ENCODE measurements around the gene OR10D3.
"Not testable (repeated sequence)": the region's sequence is repeated elsewhere in the genome, so short reads cannot be mapped to it uniquely, and the experiment has no call there.

OR10D3 gene, protein sequence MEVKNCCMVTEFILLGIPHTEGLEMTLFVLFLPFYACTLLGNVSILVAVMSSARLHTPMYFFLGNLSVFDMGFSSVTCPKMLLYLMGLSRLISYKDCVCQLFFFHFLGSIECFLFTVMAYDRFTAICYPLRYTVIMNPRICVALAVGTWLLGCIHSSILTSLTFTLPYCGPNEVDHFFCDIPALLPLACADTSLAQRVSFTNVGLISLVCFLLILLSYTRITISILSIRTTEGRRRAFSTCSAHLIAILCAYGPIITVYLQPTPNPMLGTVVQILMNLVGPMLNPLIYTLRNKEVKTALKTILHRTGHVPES

DNA sequence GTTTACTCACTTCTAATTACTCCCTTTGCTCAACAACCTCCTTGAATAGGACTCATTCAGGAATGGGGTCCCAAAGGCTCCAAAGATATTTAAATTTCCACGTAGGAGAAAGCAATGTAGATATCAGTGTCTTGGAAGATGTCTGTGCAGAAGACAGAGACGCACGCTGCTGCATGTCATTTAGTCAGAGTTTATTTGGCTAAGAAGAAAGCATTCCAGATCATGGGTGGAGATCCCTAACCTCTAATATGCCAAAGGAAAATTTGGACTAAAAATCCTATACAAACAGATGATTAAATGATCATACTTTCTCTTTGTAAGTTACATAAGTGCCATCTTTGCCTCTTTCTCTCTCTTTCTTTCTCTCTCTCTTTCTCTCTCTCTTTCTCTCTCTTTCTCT, at the start of gene OR10D3:
Gene OR10D3 (plus strand): TSS at position 278 of the 400 bp plus-strand sequence. CDS start 1,925 bp downstream, outside the sequence.
- no peak for FAIRE-seq
- no peak for DNase-seq (ENCODE audit: insufficient read length, low spot score)

DNA sequence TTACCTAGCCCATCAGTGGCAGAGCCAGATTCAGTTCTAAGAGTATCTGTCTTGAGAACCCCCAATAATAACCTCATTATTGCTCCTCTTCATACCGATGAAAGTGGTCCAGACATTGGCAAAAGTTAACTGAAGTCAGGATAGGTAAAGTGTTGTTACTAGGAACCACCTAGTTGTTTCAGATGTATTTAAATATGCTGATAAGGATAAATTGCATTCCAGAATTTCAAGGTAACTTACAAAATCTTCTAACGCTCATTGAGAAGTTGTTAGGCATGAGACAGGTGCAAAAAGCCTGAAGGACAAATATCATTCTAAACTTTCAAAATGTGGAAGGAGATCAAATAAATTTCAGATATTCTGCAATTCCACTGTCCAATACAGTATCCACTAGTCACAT, 40.1 kb upstream of the OR10D3 start:
- DNase-seq (ENCODE audit: insufficient read length, low spot score) (no peak), FAIRE-seq (no peak)

DNA sequence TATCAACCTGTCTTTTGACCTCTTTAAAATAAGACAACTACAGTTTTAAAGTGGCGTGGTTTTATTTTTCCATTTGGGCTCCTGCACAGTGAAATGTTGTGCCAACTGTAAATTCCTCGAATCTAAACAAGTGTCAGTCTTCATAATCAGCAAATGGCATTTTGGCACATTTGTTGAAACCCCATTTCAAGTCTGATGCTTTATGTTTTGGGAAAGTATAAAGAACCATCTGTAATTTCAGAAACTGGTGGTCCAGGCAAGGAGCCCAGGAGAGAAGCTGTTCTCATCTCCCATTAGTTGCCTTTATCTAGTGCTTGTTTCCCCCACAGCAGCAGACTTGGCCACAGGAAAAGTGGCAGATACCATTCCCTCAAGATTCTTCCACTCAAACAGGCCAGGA, 35.2 kb upstream of the OR10D3 start:
- FAIRE-seq, result no peak
- no peak for DNase-seq (ENCODE audit: insufficient read length, low spot score)

DNA sequence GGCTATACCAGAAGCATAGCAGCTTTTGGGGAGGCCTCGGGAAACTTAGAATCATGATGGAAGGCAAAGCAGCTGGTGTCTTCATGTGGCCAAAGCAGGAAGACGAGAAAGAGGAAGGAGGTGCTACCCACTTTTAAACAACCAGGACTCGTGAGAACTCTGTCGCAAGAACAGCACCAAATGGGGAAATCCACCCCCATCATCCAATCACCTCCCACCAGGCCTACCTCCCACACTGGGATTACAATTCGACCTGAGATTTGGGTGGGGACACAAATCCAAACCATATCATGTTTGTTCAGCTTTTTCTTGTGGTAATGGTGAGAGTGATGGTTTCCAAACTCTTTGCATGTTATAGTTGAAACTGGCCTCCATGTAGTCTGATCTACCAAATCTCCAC, 32.5 kb upstream of the OR10D3 start:
- DNase-seq (ENCODE audit: insufficient read length, low spot score) (no peak), FAIRE-seq (no peak)

DNA sequence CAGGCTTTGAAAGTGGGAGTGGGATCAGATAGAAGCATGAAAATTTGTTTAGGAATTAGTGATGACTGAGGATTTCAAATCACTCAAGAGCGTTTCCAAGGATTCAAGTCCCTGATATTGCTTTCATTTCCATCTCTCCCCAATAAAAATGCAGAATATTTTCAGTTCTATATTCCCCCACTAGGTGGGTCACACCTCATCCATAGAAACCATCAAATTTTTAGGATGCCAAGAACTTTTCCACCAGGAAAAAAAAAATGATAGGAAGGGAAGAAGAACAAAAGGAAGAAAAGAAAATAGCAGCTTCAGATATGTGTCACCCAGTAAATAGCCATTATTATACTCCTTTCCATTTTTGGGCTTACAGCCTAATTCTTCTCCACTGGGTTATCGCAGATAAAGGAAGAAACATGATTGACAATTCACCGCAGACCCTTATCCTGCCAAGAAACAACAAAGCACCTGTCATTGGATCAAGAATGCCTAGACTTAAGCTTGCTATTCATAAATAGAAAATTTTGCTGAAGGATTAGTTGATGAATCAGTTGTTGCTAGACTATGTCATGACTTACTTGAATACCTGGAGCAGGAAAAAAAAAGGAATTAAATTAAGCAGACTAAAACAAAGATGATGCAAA, 30.3 kb upstream of the OR10D3 start:
- FAIRE-seq (no peak), DNase-seq (ENCODE audit: insufficient read length, low spot score) (no peak)

DNA sequence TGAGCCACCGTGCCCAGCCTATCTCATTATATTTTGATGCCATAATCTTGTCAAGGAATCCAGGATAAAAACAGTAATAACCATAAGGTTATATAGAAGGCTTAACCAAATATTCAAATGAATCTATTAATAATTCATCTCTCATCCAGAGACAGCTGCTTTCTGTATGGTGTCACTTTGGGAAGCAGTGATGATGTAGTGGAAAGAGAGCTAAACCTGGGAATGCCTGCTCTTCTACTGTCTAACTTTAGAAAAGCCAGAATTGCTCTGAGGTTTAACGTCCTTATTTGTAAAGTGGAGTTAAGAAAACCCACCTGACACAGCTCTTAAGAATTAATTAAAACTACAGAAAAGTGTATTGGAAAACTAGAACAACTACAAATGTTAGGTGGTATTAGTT, 29.3 kb upstream of the OR10D3 start:
- DNase-seq (ENCODE audit: insufficient read length, low spot score) (no peak), FAIRE-seq (no peak)

DNA sequence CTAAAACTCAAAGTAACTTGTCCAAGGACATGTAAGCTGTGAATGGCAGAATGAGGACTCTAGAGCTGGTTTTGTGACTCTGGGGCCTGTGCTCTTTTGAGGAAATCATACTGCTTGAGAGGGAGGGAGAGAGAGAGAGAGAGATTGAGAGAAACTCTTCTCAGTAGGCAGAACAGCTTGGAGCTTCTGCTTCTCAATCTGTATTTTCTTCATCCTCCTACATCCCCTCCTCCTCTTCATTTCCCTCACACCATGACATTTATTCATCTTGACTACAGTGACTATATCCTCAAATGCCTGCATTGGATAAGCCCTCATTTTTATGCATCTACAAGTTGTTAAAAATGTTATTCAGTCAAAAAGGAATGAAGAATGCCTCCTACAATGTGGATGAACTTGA, 23.7 kb upstream of the OR10D3 start:
- FAIRE-seq (no peak), DNase-seq (ENCODE audit: insufficient read length, low spot score) (no peak)

DNA sequence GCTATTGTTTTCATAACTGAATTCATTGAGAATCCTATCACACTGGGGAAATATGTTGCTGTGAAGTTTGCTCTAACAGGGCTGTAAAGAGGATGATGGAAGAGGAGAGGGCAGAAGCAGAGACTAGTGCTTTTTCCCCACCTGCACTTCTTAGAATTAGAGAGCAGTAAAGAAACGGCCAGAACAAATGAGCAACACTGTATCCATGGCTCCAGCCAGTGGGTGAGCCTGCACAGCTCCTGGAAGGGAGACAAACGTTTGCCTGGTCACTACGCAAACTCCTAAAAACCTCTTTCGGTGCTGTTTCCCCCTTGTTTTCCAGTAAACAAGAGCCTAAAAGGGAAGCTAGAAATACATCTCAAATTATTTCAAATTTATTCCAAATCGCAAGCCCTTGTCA, 22.2 kb upstream of the OR10D3 start:
- DNase-seq (ENCODE audit: insufficient read length, low spot score) (no peak), FAIRE-seq (no peak)

DNA sequence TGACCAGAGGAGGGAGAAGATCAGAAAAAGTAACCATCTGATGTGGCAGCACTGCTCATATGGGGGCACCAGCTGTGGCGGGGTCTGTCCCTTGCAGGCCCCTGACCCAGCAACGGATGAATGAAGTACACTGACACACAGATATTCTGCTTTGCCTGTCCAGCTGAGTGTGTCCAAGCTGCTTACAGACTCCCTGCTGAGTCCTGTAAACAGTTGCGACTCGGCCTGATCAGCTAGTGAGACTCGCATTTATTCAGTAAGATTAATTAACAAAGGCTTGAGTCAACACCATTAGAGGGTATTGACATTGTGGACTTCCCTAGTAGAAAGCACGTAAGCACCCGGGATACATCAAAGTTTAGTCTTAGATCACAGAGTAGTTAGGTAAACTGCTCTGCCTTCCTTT, 15.3 kb upstream of the OR10D3 start:
- FAIRE-seq (no peak), DNase-seq (ENCODE audit: insufficient read length, low spot score) (no peak)

DNA sequence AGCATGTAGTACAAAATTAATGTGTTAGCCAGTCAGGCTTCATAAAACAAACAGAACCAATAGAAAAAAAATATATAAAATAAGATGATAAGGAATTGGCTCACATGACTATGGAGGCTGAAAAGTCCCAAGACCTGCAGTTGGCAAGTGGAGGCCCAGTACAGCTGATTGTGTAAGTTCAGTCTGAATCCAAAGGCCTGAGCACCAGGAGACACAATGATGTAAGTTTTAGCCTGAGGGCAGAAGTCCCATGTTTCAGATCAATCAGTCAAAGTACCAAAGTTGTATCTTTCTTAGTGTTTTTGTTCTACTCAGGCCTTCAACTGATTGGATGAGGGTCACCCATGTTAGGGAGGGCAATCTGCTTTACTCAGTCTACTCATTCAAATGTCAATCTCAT, 14.3 kb upstream of the OR10D3 start:
- DNase-seq (ENCODE audit: insufficient read length, low spot score) (no peak), FAIRE-seq (no peak)

DNA sequence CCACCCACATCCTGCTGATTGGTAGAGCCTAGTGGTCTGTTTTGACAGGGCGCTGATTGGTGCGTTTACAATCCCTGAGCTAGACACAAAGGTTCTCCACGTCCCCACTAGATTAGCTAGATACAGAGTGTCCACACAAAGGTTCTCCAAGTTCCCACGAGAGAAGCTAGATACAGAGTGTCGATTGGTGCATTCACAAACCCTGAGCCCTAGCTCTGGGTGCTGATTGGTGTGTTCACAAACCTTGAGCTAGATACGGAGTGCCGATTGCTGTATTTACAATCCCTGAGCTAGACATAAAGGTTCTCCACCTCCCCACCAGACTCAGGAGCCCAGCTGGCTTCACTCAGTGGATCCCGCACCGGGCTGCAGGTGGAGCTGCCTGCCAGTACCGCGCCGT, 12.8 kb upstream of the OR10D3 start:
- DNase-seq (ENCODE audit: insufficient read length, low spot score); FAIRE-seq: not testable (repeated sequence)

DNA sequence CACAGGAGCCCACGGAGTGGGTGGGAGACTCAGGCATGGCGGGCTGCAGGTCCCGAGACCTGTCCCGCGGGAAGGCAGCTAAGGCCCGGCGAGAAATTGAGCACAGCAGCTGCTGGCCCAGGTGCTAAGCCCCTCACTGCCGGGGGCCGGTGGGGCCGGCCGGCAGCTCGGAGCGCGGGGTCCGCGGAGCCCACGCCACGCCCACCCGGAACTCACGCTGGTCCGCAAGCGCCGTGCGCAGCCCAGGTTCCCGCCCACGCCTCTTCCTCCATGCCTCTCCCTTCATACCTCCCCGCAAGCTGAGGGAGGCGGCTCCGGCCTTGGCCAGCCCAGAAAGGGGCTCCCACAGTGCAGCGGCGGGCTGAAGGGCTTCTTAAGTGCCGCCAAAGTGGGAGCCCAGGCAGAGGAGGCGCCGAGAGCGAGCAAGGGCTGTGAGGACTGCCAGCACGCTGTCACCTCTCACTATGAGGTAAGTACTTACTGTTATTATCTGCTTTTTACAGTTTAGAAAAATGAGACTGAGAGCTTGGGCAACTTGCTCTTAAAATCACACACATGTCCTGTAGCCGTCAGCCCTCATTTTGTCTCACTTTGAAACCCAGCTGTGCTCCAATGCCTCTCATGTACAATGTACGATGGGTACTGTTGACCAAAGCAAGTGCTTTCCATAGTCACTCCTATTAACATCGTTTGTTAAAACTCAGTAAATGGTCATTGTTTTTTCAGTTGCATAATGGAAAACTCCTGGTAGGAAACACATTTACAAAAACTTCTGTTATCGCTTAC, 12.2 kb upstream of the OR10D3 start:
- DNase-seq (ENCODE audit: insufficient read length, low spot score), result no peak

DNA sequence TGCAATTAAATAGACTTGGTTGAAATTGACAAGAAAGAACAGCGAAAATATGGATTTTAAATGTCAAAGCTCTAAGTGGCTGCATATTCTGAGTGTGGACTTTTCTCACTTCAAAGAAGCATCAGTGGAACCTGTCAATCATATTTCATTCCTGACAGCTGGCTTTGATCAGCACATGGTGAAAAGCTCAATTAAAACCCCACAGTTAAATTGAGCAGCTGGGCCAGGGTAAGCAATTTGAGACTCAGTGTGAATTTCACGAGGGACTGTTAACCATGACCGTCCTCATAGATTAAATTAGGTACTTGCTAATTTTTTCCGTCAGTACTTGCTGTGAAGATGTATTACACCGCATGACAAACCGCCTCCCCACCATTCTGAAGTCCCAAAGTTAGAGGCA, 11.0 kb upstream of the OR10D3 start:
- DNase-seq (ENCODE audit: insufficient read length, low spot score) (no peak), FAIRE-seq (no peak)

More for the DNA sequence above, 12.2 kb upstream of the OR10D3 start:
- FAIRE-seq, result no peak

DNA sequence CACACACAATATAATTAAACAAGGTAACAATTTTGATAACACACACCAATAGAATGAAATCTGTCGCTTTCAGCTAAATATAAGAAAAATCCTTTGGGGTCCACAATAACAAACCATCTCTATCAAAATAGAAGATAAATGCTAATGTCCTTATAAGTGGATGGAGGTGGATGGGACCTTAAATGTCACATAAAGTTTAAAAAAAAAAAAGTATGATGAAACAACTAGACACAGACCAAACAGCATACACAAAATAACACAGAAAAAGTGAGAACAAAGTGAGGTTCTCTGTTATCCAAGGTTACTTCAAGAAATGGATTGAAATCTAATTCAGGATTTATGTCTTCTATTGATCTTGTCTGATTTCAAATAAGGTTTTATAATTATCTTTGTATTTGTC, 10.5 kb upstream of the OR10D3 start:
- FAIRE-seq, result no peak
- no peak for DNase-seq (ENCODE audit: insufficient read length, low spot score)

DNA sequence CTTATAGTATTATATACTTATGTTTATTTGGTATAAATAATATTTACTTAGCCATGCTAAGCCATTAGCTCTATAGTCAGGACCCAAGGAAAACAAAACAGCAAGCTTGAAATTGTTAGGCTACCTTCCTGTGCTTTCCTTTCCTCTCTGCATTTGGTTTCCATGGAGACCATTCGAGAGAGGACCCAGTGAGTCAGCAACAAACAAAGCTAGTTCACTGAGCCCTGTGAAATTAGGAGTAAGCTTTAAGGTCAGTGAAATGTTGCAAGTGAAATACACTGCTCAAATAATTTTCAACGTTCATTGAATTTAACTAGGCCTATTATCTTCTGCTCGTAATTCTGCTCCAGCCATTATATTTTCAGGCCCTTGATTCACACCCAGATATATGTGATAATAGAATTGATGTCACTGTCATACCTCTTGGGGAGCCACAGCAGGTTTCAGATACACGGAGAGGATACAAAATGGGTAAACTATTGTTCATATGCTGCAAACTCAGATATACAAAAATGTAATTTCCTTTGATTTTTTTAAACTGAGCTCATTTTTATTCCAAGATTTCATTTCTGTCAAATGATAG, 9.1 kb upstream of the OR10D3 start:
- no peak for DNase-seq (ENCODE audit: insufficient read length, low spot score)
- FAIRE-seq, result no peak

DNA sequence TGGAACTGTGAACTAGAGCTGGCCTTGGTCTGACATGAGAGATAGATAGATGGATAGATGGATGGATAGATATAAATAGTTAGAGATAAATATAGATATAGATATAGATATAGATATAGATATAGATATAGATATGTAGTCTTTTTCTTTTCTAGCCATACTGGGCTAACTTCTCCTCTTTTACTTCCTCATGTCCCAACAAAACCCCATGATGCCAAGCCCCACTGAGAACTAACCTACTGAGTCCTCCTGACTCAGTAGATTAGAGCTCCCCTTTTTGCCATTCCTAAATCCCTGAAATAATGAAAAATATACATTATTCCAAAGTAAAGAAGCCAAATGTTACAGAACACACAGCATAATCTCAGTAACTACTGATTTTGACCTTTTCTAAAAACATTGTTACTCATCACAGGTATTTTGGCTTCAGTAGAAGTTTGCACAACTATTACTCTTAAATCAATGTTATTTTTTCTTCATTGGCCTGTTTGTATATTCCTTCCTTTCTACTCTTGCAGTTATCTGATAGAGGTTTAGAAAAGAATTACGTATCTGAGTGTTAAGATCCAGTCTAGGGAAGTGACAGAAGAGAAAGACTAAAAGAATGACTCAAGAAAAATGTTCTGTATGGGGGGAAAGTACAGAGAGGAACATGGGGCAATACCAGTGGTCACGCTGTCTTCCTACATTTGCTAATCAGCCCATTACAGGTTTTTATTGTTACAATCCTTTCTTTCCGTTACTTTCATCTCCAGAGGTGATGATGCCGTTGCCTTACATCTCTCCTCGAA, 6.0 kb upstream of the OR10D3 start:
- FAIRE-seq (no peak), DNase-seq (ENCODE audit: insufficient read length, low spot score) (no peak)

DNA sequence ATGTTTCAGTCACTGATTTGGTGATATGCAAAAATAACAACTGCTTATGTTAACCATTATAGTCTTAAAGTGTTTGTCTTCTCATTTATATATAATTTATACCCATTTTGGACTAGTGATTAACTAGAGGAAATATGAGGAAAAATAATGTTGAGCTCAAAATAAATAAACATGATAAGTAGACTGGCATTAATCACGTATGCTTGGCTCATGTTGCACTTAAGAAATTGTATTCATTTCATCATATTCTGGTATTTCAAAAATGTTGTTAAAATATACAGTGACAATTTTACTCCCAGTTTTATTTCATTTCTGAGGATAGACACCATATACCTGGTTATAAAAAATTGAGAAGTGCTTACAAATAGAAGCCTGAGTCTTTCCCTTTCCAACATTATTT, 3.8 kb upstream of the OR10D3 start:
- DNase-seq (ENCODE audit: insufficient read length, low spot score), result no peak

DNA sequence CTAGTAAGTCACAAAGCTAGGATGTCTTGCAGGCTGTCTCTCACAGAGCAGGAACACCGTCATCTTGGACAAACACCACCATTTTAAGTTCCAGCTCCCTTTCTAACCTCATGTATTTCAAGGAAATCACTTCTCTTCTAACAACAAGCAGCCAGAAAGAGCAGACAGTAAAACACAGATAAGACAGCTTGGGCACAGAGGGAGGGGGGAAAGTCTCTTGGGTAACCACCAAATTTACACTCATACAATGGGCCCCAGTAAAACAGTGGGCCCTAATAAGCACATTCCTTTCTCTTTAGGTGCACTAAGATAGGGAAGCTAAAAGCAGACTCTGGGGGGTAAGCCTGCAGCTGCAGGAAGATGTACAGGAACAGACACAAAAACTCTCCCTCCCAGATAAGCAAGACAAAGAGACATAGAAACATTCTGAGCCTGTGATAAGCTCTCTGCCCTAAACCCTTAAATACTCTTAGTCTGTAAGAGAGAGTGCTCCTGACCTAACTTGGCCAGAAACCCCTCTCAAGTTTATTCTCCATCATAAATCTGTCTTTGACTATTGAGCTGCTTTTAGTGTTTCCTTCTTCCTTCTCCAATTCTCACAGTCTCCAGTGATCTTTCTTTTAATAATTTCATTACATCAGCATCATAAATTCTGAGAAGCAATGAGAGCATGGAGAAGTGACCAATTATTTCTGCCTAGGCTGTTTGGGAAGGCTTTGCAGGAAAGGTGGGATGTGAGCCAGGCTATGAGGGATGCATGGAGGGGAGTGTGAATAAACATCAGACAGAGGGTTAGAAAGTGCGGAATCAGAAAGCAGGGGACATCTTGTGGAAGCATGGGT, 7.4 kb downstream of the OR10D3 start:
- DNase-seq (ENCODE audit: insufficient read length, low spot score), result no peak
- no peak for FAIRE-seq

More for the DNA sequence above, 3.8 kb upstream of the OR10D3 start:
- FAIRE-seq, result no peak

DNA sequence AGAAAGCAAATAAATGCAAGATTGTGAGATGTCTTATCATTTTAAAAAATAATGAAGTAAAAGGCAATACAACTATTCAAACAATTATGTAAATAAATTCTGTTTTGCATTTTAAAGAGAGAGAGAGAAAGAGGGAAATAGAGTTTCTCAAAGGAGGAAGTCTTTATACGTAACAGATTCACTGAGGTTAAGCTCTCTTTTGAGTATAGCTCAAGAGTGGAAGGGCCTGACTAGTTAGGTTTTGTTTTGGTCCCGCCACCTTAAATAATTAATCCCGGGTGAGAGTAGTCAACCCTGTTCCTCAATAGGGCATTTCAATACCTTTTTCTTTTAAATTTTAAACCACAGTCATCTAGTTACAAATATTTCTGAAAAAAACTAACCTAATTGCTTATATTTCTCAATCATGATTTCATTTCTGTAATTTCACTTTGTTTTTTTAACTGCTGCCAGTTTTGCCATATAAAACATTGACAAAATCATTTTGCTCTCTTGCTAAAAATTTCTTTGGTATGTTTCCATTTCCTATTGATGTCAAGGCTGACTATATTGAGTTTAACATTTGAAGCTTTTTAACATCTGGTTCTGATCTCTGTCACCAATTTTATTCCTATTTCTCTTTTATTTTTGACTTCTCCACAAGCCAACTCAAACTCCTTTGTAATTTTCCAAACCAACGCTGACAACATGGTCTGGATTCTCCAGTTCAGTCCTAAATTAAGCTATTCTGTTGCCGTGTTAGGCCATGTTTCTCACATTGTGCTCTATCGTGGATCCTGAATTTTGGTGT, 10.3 kb downstream of the OR10D3 start:
- no peak for FAIRE-seq
- no peak for DNase-seq (ENCODE audit: insufficient read length, low spot score)

Measured in HTR-8/SVneo (cell line).